HepG2 (cell line): Measurements from ENCODE around the gene ITCH. TPM values are rescaled to one million over a fixed set of nuclear protein-coding genes. Genes with fewer than 3 reads are reported as not detected.

Experiments used
- ATAC-seq: fragments of 200-7000 bp; cut with Tn5 transposase; 3 replicates; pipeline ENCODE4 v1.9.1; 2020; ENCODE audit warnings: mild to moderate bottlenecking, moderate library complexity
- BruUV-seq: library from RNA; stranded (reverse); fragments of 400-500 nt; replicated peaks from 2 replicates; lab custom pipeline; 2021; lab: Mats Ljungman, UMichigan
- CTCF ChIA-PET: fragments of 300-600 bp; formaldehyde crosslinking; extraction: SDS; loops from one replicate; lab custom pipeline; 2021; ENCODE audit warnings: low total read pairs, inconsistent platforms, low intra/inter-chr PET ratio; lab: Yijun Ruan, JAX
- POLR2A ChIA-PET: fragments of 350-600 bp; sonication (Branson Sonifier 250); formaldehyde crosslinking; loops from one replicate; lab custom pipeline; 2020; ENCODE audit warnings: antibody characterized with exemption, inconsistent platforms; lab: Yijun Ruan, JAX
- DNase-seq: peaks from one replicate; pipeline ENCODE4 v3.0.0-alpha.2; 2015; ENCODE audit warnings: low spot score
- FAIRE-seq: peaks from 3 replicates; lab custom pipeline; 2011; peaks lifted over from hg19 to GRCh38; lab: Jason Lieb, UNC
- H2AFZ ChIP-seq: one replicate; pipeline ENCODE4 v1.6.1; 2011; ENCODE audit warnings: low read length, inconsistent platforms
- H3K27ac ChIP-seq: fragments of 300-600 bp; 3 replicates; pipeline ENCODE4 v1.8.0; 2011; ENCODE audit warnings: mixed run types, mild to moderate bottlenecking, mixed read lengths, low read length, inconsistent platforms; ENCODE audit not compliant: insufficient read depth; ENCODE audit errors: extremely low read length
- H3K27me3 ChIP-seq, 2 experiments: fragments of 200-600 bp in 1 of 2; 2 replicates in 1 of 2; 3 replicates in 1 of 2; pipeline versions ENCODE4 v1.6.0 to v1.8.0; 2011; ENCODE audit warnings: low read length in 2 of 2, mild to moderate bottlenecking in 2 of 2, moderate library complexity in 2 of 2, inconsistent platforms in 1 of 2; ENCODE audit not compliant: insufficient read depth in 2 of 2, control insufficient read depth in 1 of 2
- H3K36me3 ChIP-seq, 2 experiments: fragments of 200-600 bp in 1 of 2; replicated peaks in 1 of 2; 2 replicates in 1 of 2; 3 replicates in 1 of 2; pipeline versions ENCODE4 v1.5.1 to v1.8.0; 2011; ENCODE audit warnings: low read length in 2 of 2, inconsistent platforms in 1 of 2; ENCODE audit not compliant: insufficient read depth in 2 of 2, control insufficient read depth in 1 of 2
- H3K4me1 ChIP-seq: 2 replicates; pipeline ENCODE4 v1.5.1; 2012; ENCODE audit warnings: low read length, inconsistent platforms; ENCODE audit not compliant: insufficient read depth
- H3K4me2 ChIP-seq: 2 replicates; pipeline ENCODE4 v1.6.0; 2011; ENCODE audit warnings: low read depth, low read length, inconsistent platforms
- H3K4me3 ChIP-seq, 3 experiments: fragments of 200-600 bp in 1 of 3; sonication (generic), shearing (Covaris generic) in 1 of 3; replicated peaks in 1 of 3; 2 replicates each; pipeline ENCODE4 v1.5.1; 2011 to 2016; ENCODE audit warnings: low read length in 3 of 3, inconsistent platforms in 2 of 3, low read depth in 2 of 3, mild to moderate bottlenecking in 2 of 3, control low read depth in 1 of 3, mixed read lengths in 1 of 3; ENCODE audit not compliant: insufficient read depth in 1 of 3
- H3K79me2 ChIP-seq: one replicate; pipeline ENCODE4 v1.6.1; 2011; ENCODE audit warnings: low read length, inconsistent platforms; ENCODE audit not compliant: insufficient read depth
- H3K9ac ChIP-seq: 2 replicates; pipeline ENCODE4 v1.6.0; 2011; ENCODE audit warnings: mild to moderate bottlenecking, low read depth, low read length, inconsistent platforms; ENCODE audit not compliant: insufficient read depth
- H3K9me3 ChIP-seq: 2 replicates; pipeline ENCODE4 v1.5.1; 2012; ENCODE audit warnings: mild to moderate bottlenecking, low read length
- H4K20me1 ChIP-seq: 2 replicates; pipeline ENCODE4 v1.6.0; 2011; ENCODE audit warnings: inconsistent platforms, mild to moderate bottlenecking, low read length, moderate library complexity; ENCODE audit not compliant: insufficient read depth
- KAT8 ChIP-seq: IDR thresholded peaks from 2 replicates; pipeline ENCODE4 v1.6.1; 2016; ENCODE audit warnings: missing genetic modification reagents, missing compliant biosample characterization
- PBX2 ChIP-seq: IDR thresholded peaks from 2 replicates; pipeline ENCODE4 v1.6.1; 2016; ENCODE audit warnings: control low read depth
- POLR2G ChIP-seq: fragments of 200-400 bp; formaldehyde crosslinking; IDR thresholded peaks from 2 replicates; pipeline ENCODE4 v1.6.1; 2018; ENCODE audit warnings: mild to moderate bottlenecking, low read depth, low read length, moderate library complexity
- RBM22 ChIP-seq: fragments of 200-400 bp; formaldehyde crosslinking; optimal IDR thresholded peaks from 2 replicates; pipeline ENCODE3; 2017; ENCODE audit warnings: mild to moderate bottlenecking, low read length, moderate library complexity
- RXRB ChIP-seq: IDR thresholded peaks from 2 replicates; pipeline ENCODE4 v1.6.1; 2016; ENCODE audit warnings: borderline replicate concordance, missing genetic modification reagents, missing compliant biosample characterization
- SAP130 ChIP-seq: IDR thresholded peaks from 2 replicates; pipeline ENCODE4 v1.6.1; 2016; ENCODE audit warnings: low read depth
- SSRP1 ChIP-seq: IDR thresholded peaks from 2 replicates; pipeline ENCODE4 v1.6.1; 2016; ENCODE audit warnings: control low read depth
- ZNF788 ChIP-seq: sonication (generic); formaldehyde crosslinking; IDR thresholded peaks from 2 replicates; pipeline ENCODE4 v1.5.0; 2020; ENCODE audit warnings: mild to moderate bottlenecking, missing genetic modification reagents, borderline replicate concordance
- ZSCAN5A ChIP-seq: sonication (generic); formaldehyde crosslinking; IDR thresholded peaks from 2 replicates; pipeline ENCODE4 v1.8.0; 2022; ENCODE audit warnings: mild to moderate bottlenecking, missing genetic modification reagents, borderline replicate concordance
- WGBS: methylation state at CpG from one replicate; pipeline ENCODE4 v1.1.6; 2017; ENCODE audit warnings: low lambda C conversion rate; 5-methylcytosine and 5-hydroxymethylcytosine counted together
- in situ Hi-C: cut with HindIII; loops from 2 replicates; pipeline ENCODE4 v1.10.0; 2017; ENCODE audit warnings: low pct_unique_long_range_greater_than_20kb; ENCODE audit not compliant: extremely low pct_ligation_motif_present
- intact Hi-C: fragments of 100-400 bp; cut with micrococcal nuclease; formaldehyde crosslinking; loops from one replicate; pipeline ENCODE4 v1.10.0; 2022; ENCODE audit not compliant: unreplicated experiment
- polyA plus RNA-seq, 8 experiments: library from polyadenylated mRNA; depleted of rRNA in 3 of 8; stranded (reverse) in 7 of 8; unstranded in 1 of 8; fragments of >200 nt; fragmentation: Illumina TruSeq in 4 of 8; extraction: Trizol in 4 of 8; gene quantifications; 2 replicates each; pipeline versions ENCODE4 v1.2.1 to v1.2.3, GENCODE V29; 2011 to 2016; ENCODE audit warnings: low read depth in 4 of 8, missing spikeins in 1 of 8, mixed read lengths in 1 of 8; ENCODE audit not compliant: insufficient read depth in 1 of 8
- total RNA-seq, 5 experiments: library from RNA; depleted of rRNA; stranded (reverse); fragments of >200 nt; fragmentation: Illumina TruSeq; extraction: Trizol; gene quantifications; 2 replicates each; pipeline ENCODE4 v1.2.3, GENCODE V29; 2016; ENCODE audit warnings: low read depth in 1 of 5

Gene ITCH
- total and polyA plus RNA-seq, 2 of the 13 experiments (the other 11 are each of a cell fraction or from before 2014, with no cell fraction given) = 20.5 to 112 TPM

DNA sequence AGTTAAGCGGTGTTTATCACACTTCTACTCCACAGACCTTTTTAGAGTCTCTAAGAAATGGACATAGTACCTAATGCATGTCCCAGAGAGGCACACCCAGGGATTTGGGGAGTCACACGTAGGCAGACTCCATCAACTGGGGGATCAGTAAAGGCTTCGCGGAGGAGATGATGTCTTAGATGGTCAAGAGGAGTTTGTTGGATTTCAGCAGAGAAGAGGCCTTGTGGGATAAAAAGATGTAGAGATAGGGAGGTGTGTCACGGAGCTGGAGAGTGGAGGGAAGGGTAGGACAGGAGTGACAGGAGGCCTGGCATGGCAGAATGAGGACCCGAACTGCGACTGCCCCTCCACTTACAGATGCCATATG lies 162.3 kb downstream of the ITCH start:
- H3K4me3 ChIP-seq = no peak overlapping the region
- DNase-seq = no peak
- in situ Hi-C loops (no loop called here), intact Hi-C loops (no loop called here)
- peak overlapping the region; percentile 52 for H3K4me2 ChIP-seq
- H3K36me3 ChIP-seq = peaks cover 29 to 44% of the 10 kb centered on the region in 2 experiments
- WGBS = 95% methylated on average over 7 of the region's 7 CpGs
- H2AFZ ChIP-seq = no peak overlapping the region
- peak overlapping the region; percentile 51 for H3K27ac ChIP-seq
- no peaks in the 10 kb centered on the region for H3K27me3 ChIP-seq
- peak; percentile 5; the same call in 2 of the 3 replicates for ATAC-seq
- peak overlapping the region; percentile 17 for H3K9ac ChIP-seq
- POLR2A ChIA-PET = interaction anchor here (1.6 to 2.6 kb wide), 5 partner anchors 9 to 223 kb away, joined by 4 to 32 read pairs (median 7); partner anchors contain the start of genes AHCY, DYNLRB1 and TP53INP2
- 0 out of 2 replicates have a peak, but pooled peaks have one; percentile 10 for TF ChIP-seq PBX2 (CRISPR knock-in tag)
- TF ChIP-seq POLR2G = 0 out of 2 replicates have a peak, but pooled peaks have one; percentile 36
- TF ChIP-seq SSRP1 (CRISPR knock-in tag) = peak; percentile 23; the same call in 1 of the 2 replicates
- TF ChIP-seq SAP130 (CRISPR knock-in tag) = no peak
- TF ChIP-seq RBM22 = no peak
- no peak for TF ChIP-seq RXRB
- TF ChIP-seq KAT8 (CRISPR knock-in tag) = no peak
- 0 out of 2 replicates have a peak, but pooled peaks have one; percentile 21 for TF ChIP-seq ZNF788 (CRISPR knock-in tag)
- no peak for TF ChIP-seq ZSCAN5A (CRISPR knock-in tag)
- TF ChIP-seq, all 625 proteins: peak for 4
- no peak for FAIRE-seq
- Histone ChIP-seq H4K20me1 (peaks cover 42% of the 10 kb centered on the region), H3K79me2 (peaks cover 58% of the 10 kb centered on the region), H3K4me1 (peaks cover 56% of the 10 kb centered on the region), H3K9me3 (no peaks in the 10 kb centered on the region)
- CTCF ChIA-PET = no interaction called here
- BruUV-seq = no TSS peak
